Activated naive CD4-positive, alpha-beta T cell treated with anti-CD3 and anti-CD28 coated beads, Interleukin-2, amount 50 U/mL, for 24 hours (primary cell): ENCODE results near the gene SORCS1.

ENCODE experiments used
- H3K27ac Mint-ChIP-seq: one replicate; pipeline ENCODE4 v1.8.0; 2021; ENCODE audit warnings: mild to moderate bottlenecking, mixed read lengths
- H3K27me3 Mint-ChIP-seq: one replicate; pipeline ENCODE4 v1.8.0; 2021; ENCODE audit warnings: mixed read lengths
- H3K36me3 Mint-ChIP-seq: one replicate; pipeline ENCODE4 v1.8.0; 2021; ENCODE audit warnings: mixed read lengths
- H3K4me1 Mint-ChIP-seq: one replicate; pipeline ENCODE4 v1.8.0; 2021; ENCODE audit warnings: mixed read lengths
- H3K4me3 Mint-ChIP-seq: one replicate; pipeline ENCODE4 v1.8.0; 2021; ENCODE audit warnings: mild to moderate bottlenecking, mixed read lengths
- H3K9me3 Mint-ChIP-seq: one replicate; pipeline ENCODE4 v1.8.0; 2021; ENCODE audit warnings: mixed read lengths

Gene SORCS1

GRCh38 chr10:106615081-106615480 is 549.4 kb downstream of the SORCS1 start:
- no peak overlapping the region for H3K27ac Mint-ChIP-seq
- H3K27me3 Mint-ChIP-seq = no peaks in the 10 kb centered on the region

GRCh38 chr10:106614293-106614692 is 550.2 kb downstream of the SORCS1 start:
- no peaks in the 10 kb centered on the region for H3K9me3 Mint-ChIP-seq
- H3K27me3 Mint-ChIP-seq = no peaks in the 10 kb centered on the region
- H3K27ac Mint-ChIP-seq = no peak overlapping the region

More at GRCh38 chr10:106615081-106615480, 549.4 kb downstream of the SORCS1 start:
- Mint-ChIP-seq H3K4me1 (no peaks in the 10 kb centered on the region), H3K36me3 (no peaks in the 10 kb centered on the region), H3K4me3 (no peak overlapping the region), H3K9me3 (no peaks in the 10 kb centered on the region)

GRCh38 chr10:106612381-106612780 is 552.1 kb downstream of the SORCS1 start:
- no peaks in the 10 kb centered on the region for H3K27me3 Mint-ChIP-seq
- no peak overlapping the region for H3K4me3 Mint-ChIP-seq
- H3K4me1 Mint-ChIP-seq = no peaks in the 10 kb centered on the region
- no peaks in the 10 kb centered on the region for H3K9me3 Mint-ChIP-seq
- H3K27ac Mint-ChIP-seq = no peak overlapping the region
- no peaks in the 10 kb centered on the region for H3K36me3 Mint-ChIP-seq

More at GRCh38 chr10:106614293-106614692, 550.2 kb downstream of the SORCS1 start:
- H3K4me3 Mint-ChIP-seq = no peak overlapping the region
- H3K4me1 Mint-ChIP-seq = no peaks in the 10 kb centered on the region
- H3K36me3 Mint-ChIP-seq = no peaks in the 10 kb centered on the region

- Mint-ChIP-seq H3K36me3 (no peaks in the 10 kb centered on the region), H3K4me1 (no peaks in the 10 kb centered on the region), H3K27ac (no peak overlapping the region), H3K4me3 (no peak overlapping the region), H3K27me3 (no peaks in the 10 kb centered on the region), H3K9me3 (no peaks in the 10 kb centered on the region)
Observed at GRCh38 chr10:106609470-106610266, 554.8 kb downstream of the SORCS1 start.

GRCh38 chr10:106608066-106608465 is 556.4 kb downstream of the SORCS1 start:
- no peaks in the 10 kb centered on the region for H3K27me3 Mint-ChIP-seq
- H3K36me3 Mint-ChIP-seq = no peaks in the 10 kb centered on the region
- no peaks in the 10 kb centered on the region for H3K9me3 Mint-ChIP-seq
- no peak overlapping the region for H3K4me3 Mint-ChIP-seq
- no peak overlapping the region for H3K27ac Mint-ChIP-seq
- H3K4me1 Mint-ChIP-seq = no peaks in the 10 kb centered on the region

DNA sequence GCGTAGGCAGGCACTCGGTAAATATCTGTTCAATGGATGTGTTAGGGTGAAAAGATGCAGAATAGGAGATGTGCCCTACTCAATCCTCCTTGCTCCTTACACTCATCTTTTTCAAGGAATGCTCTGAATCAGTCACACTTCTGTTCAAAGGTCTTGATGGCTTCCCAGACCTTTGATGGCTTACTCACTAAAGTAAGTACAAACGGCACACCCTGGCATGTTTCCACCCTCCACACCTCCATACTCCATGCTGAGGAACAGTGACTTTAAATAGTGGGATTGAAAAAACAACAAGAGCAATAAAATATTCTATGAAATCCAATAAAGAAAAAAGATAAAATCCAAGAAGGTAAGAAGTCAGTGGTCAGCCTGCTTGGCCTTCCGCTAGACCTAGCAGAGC is 569.2 kb downstream of the SORCS1 start:
- Mint-ChIP-seq H3K4me1 (no peaks in the 10 kb centered on the region), H3K36me3 (no peaks in the 10 kb centered on the region), H3K9me3 (peaks cover 3% of the 10 kb centered on the region), H3K27ac (no peak overlapping the region), H3K27me3 (no peaks in the 10 kb centered on the region), H3K4me3 (no peak overlapping the region)

DNA sequence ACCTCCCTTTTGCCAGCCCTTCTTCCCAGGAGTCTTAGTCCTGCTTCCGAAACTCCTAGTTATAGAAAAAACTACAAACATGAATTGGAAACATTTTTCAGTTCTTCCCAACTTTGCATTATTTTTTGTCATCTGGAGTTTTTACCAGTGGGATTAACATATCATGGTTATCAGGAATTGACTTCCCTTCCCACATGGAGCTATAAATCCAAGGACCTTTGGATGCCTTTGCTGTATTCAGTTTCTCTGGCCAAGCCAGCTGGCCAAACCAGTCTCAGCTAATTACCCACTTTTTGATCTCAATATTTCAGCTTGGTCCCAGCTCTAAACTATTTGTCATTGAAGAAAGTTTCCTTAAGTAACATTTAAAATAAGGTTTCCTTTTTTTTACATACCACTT is 570.6 kb downstream of the SORCS1 start:
- Mint-ChIP-seq H3K27me3 (no peaks in the 10 kb centered on the region), H3K4me1 (no peaks in the 10 kb centered on the region), H3K36me3 (no peaks in the 10 kb centered on the region), H3K9me3 (peaks cover 11% of the 10 kb centered on the region), H3K4me3 (no peak overlapping the region), H3K27ac (no peak overlapping the region)

DNA sequence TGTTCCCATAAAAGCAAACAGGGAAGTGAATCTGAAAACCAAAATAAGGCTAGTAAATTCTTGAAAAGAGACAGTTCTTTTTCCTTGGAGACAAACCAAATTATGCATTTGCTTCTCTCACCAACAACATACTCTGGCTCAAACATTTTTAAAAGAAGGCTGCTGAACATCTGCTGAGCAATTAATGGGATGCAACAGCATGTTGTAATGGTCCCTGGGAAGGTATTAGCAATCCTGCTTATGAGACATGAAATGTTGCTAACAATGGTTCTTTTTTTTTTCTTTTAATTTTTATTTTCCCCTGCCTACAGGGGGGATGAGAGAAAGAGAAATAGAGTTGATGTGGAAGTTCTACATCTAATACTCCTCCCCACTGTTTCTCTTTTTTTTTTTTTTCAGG is 572.1 kb downstream of the SORCS1 start:
- Mint-ChIP-seq H3K27ac (no peak overlapping the region), H3K36me3 (no peaks in the 10 kb centered on the region), H3K27me3 (no peaks in the 10 kb centered on the region), H3K9me3 (peaks cover 11% of the 10 kb centered on the region), H3K4me1 (no peaks in the 10 kb centered on the region), H3K4me3 (no peak overlapping the region)

DNA sequence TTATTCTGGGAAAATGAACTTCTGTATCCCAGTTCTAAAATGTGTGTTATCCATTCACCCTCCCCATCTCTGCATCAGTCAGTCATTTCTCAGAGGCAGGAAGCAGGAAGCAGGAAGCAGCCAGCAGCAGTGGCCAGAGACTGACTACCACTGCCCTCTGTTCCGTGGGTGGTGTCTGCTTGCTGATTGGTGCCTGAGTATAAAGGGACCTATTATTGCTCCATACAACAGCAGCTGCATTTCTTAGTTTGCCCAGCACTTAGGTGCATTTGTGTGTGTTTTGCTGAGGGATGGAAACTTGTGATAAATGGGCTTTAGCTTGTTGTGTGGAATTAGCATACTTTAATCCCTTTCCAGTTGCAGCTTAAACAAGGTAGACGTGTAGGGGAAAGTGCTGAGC is 582.2 kb downstream of the SORCS1 start:
- H3K36me3 Mint-ChIP-seq = no peaks in the 10 kb centered on the region
- no peaks in the 10 kb centered on the region for H3K9me3 Mint-ChIP-seq
- no peaks in the 10 kb centered on the region for H3K4me1 Mint-ChIP-seq
- no peaks in the 10 kb centered on the region for H3K27me3 Mint-ChIP-seq
- no peak overlapping the region for H3K4me3 Mint-ChIP-seq
- H3K27ac Mint-ChIP-seq = no peak overlapping the region

DNA sequence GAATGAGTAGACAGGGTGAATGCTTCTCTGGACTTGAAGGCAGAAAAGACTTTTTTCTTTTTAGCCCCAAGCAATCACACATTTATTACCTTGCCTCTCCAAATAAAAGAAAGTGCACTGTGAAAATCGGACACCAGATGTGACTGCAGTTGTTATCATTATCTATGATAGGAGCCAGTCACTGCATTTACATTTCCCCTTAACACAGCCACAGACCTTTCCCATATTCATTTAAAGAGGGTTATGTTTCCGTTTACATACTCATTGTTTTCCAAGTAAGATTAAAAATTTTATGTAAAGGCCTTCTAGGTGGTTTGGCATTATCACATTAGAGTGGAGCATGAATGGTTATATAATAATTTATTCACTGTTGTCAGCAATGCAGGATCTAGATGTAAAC is 586.8 kb downstream of the SORCS1 start:
- Mint-ChIP-seq H3K27me3 (peaks cover 4% of the 10 kb centered on the region), H3K27ac (no peak overlapping the region), H3K36me3 (no peaks in the 10 kb centered on the region), H3K4me1 (no peaks in the 10 kb centered on the region), H3K4me3 (no peak overlapping the region), H3K9me3 (peaks cover 5% of the 10 kb centered on the region)

GRCh38 chr10:106577266-106577665 is 587.2 kb downstream of the SORCS1 start:
- Mint-ChIP-seq H3K27ac (no peak overlapping the region), H3K4me3 (no peak overlapping the region), H3K9me3 (peaks cover 5% of the 10 kb centered on the region), H3K36me3 (no peaks in the 10 kb centered on the region), H3K4me1 (no peaks in the 10 kb centered on the region), H3K27me3 (peaks cover 4% of the 10 kb centered on the region)

DNA sequence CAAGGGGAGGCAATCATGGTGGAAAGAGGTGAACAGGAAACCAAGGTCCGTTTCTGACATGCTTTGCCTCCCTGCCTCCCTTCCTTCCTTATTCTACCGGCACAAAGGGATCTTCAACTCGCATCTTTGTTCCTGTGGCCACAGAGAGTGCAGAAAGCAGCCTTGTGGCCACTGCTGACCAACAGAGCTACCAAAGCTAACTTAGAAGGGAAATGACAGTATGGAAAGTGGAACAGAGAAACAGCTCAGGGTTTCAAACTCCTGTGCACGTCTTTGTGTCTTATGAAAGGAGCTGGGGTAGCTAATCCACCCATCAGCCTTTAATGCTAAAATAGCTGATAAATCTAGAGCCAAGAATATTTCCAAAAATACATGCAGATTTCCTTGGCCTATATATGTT is 588.0 kb downstream of the SORCS1 start:
- Mint-ChIP-seq H3K9me3 (peaks cover 5% of the 10 kb centered on the region), H3K27me3 (peaks cover 4% of the 10 kb centered on the region), H3K4me3 (no peak overlapping the region), H3K4me1 (no peaks in the 10 kb centered on the region), H3K27ac (no peak overlapping the region), H3K36me3 (no peaks in the 10 kb centered on the region)

DNA sequence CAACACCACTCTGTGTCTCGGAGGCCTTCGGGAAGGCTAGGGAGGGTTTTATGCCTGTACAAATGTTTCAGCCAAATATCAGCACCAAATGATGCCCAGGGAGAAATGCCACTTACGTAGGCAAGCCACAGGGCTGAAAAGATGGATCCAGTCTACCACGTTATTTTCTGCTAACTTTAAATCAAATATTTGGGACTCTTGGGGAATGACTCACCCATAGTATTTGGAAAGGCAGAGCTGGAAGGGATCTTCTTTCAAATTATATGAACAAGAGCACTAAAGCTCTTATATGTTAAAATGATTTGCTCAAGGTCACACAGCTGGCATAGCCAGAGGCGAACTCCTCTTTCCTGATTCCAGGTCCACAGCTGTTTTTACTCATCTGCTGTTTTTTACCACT is 591.4 kb downstream of the SORCS1 start:
- Mint-ChIP-seq H3K4me1 (no peaks in the 10 kb centered on the region), H3K27ac (no peak overlapping the region), H3K4me3 (no peak overlapping the region), H3K36me3 (no peaks in the 10 kb centered on the region), H3K9me3 (peaks cover 5% of the 10 kb centered on the region), H3K27me3 (peaks cover 4% of the 10 kb centered on the region)

DNA sequence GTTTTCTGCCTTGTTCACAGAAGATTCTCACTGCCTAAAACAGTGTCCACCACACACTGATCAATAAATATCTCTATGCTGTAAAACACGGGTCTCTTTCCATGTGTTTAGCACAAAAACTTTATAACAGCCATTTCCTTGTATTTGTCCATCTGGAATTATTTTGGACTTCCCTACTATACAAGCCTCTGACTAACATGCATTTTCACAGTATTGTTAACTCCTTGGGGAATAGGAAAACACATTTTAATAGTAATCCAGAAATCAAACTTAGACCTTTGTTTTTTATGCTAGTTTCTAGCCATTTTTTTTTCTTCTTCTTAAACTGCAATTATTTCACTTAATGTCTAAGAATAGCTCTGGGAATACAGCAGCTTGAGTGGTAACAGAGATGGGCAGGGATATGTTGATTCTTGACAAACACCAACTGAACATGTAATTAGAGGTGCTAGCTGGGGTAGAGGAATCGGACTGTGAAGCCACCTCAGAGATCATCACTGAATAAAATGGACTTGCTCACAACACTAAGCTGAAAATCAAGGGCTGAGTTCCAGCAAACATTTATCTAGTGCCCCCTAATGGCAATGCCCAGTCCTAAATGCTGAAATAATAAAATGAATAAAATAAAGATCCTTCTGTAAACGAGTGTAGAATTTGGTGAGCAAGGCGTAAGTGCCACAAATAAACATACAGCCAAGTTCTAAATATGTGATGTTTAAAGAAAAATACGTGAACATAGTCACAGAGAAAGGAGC is 593.1 kb downstream of the SORCS1 start:
- H3K4me3 Mint-ChIP-seq = no peak overlapping the region
- peaks cover 5% of the 10 kb centered on the region for H3K9me3 Mint-ChIP-seq
- no peaks in the 10 kb centered on the region for H3K36me3 Mint-ChIP-seq
- no peak overlapping the region for H3K27ac Mint-ChIP-seq
- H3K4me1 Mint-ChIP-seq = no peaks in the 10 kb centered on the region
- H3K27me3 Mint-ChIP-seq = peaks cover 4% of the 10 kb centered on the region

DNA sequence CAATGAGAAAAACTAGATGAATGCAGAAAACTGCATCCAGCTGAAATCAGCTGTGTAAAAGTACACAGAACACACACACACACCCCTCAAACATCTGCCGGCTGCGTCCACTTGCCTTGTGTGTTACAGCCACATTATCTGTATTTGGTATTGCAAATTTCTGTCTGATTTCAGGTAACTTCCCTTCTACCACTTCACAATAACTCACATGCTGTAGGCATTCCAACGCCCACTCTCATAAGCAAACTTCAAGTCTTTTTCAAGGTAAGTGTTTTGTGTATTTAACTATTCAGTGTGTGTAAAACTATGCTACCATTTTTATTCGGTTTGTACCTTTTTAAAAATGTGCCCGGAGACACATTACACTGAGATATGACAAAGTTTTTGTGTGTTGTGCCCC is 594.2 kb downstream of the SORCS1 start:
- Mint-ChIP-seq H3K9me3 (no peaks in the 10 kb centered on the region), H3K27ac (no peak overlapping the region), H3K27me3 (peaks cover 1% of the 10 kb centered on the region), H3K4me1 (no peaks in the 10 kb centered on the region), H3K4me3 (no peak overlapping the region), H3K36me3 (no peaks in the 10 kb centered on the region)

DNA sequence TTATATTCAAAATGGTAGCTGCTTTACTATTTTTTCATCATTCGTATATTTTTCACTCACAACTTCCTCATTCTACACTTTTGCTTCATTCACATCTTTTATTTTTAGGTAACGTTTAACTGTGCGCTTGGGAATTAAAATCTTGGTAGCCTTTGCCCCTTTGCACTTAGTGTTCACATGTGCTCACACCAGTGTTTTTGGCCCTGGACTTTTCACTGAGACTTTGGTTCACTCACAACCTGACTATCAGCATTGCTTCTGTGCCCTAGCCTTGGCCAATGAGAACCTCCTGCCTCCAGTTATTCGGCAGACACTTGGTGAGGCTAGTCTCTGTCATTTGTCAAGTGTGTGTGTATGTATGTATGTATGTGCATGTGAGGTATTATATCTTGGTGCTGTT is 596.9 kb downstream of the SORCS1 start:
- Mint-ChIP-seq H3K4me3 (no peak overlapping the region), H3K9me3 (no peaks in the 10 kb centered on the region), H3K36me3 (no peaks in the 10 kb centered on the region), H3K27me3 (peaks cover 1% of the 10 kb centered on the region), H3K4me1 (no peaks in the 10 kb centered on the region), H3K27ac (no peak overlapping the region)
